Breast epithelium (tissue), 4 donors: ENCODE data around the gene PARD3B. TPM values are rescaled to one million over a fixed set of nuclear protein-coding genes. Genes with fewer than 3 reads are reported as not detected.

ENCODE experiments used
- DNase-seq, 2 donors: peaks; one replicate each; pipeline ENCODE4 v3.0.0-alpha.2; 2019; ENCODE audit warnings: low spot score in 2 of 2
- H3K27ac ChIP-seq, 2 donors: fragments of 200-600 bp; sonication (generic) in 1 of 2; one replicate each; pipeline ENCODE4 v1.5.1; 2016 to 2019; ENCODE audit warnings: mild to moderate bottlenecking in 1 of 2
- H3K27me3 ChIP-seq, 2 donors: fragments of 200-600 bp; sonication (generic) in 1 of 2; one replicate each; pipeline versions ENCODE4 v1.5.1 to v1.6.0; 2017 to 2019; ENCODE audit warnings: control low read depth in 1 of 2, mild to moderate bottlenecking in 1 of 2
- H3K36me3 ChIP-seq: fragments of 200-600 bp; one replicate; pipeline ENCODE4 v1.5.1; 2019
- H3K4me1 ChIP-seq, 2 donors: fragments of 200-600 bp; sonication (generic); one replicate each; pipeline ENCODE4 v1.5.1; 2016 to 2019; ENCODE audit warnings: control low read depth in 1 of 2
- H3K4me3 ChIP-seq, 3 donors: fragments of 200-600 bp; sonication (generic); 1 replicate in 2 of 3; 2 replicates in 1 of 3; pipeline ENCODE4 v1.5.1; 2016 to 2019; ENCODE audit warnings: mild to moderate bottlenecking in 3 of 3, moderate library complexity in 2 of 3
- H3K9me3 ChIP-seq, 2 donors: fragments of 200-600 bp; sonication (generic) in 1 of 2; one replicate each; pipeline ENCODE4 v1.5.1; 2016 to 2019; ENCODE audit warnings: control low read depth in 1 of 2
- CTCF ChIP-seq, 3 donors: fragments of 450-650 bp; IDR thresholded peaks; one replicate each; pipeline ENCODE4 v1.5.1; 2016 to 2017; ENCODE audit warnings: antibody characterized with exemption in 3 of 3, mild to moderate bottlenecking in 3 of 3, moderate library complexity in 3 of 3
- POLR2A ChIP-seq: fragments of 450-650 bp; IDR thresholded peaks from one replicate; pipeline ENCODE4 v1.6.1; 2016; ENCODE audit warnings: antibody characterized with exemption, mild to moderate bottlenecking, moderate library complexity
- POLR2AphosphoS5 ChIP-seq, 3 donors: sonication (generic); formaldehyde crosslinking; IDR thresholded peaks; one replicate each; pipeline ENCODE4 v1.6.1; 2017; ENCODE audit warnings: antibody characterized with exemption in 3 of 3
- intact Hi-C: fragments of 100-400 bp; cut with DNase I; formaldehyde crosslinking; loops from one replicate; pipeline ENCODE4 v1.15.1; 2023; ENCODE audit warnings: low total_unique reads
- total RNA-seq, 3 donors: library from RNA; depleted of rRNA; stranded (reverse); fragments of >200 nt; gene quantifications; one replicate each; pipeline ENCODE4 v1.1.0, GENCODE V29; 2016

The PARD3B gene
- total RNA-seq, 3 donors from 2014 or later = 24.6 to 66.2 (median 25.9) TPM

DNA sequence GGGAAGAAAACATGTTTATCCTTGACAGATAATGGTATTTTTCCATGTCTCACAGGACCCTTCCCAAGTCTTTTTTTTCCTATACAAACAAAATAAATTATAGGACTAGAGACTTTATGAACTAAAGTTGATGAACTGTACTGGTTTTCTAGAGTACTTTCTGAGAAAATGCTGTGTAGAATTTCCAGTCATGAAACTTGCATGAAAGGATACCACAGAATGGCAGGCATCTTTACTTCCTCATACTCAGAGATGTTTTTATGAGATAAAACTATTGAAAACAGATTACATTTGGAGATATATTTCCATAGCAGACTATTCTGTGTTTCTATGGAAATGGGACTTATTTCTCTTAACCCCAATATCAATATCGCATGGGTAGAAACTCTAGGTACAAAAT, 403.5 kb downstream of the PARD3B start:
- TF ChIP-seq POLR2AphosphoS5 (IDR thresholded peaks at IDR 0.05) = no peak
- intact Hi-C loops = no loop called here
- H3K9me3 ChIP-seq = no peaks in the 10 kb centered on the region
- no peaks in the 10 kb centered on the region for H3K27me3 ChIP-seq
- H3K27ac ChIP-seq = no peak overlapping the region
- H3K36me3 ChIP-seq = no peaks in the 10 kb centered on the region
- H3K4me3 ChIP-seq = no peak overlapping the region
- H3K4me1 ChIP-seq = peaks cover 0 to 6% of the 10 kb centered on the region in 2 donors
- no peak for DNase-seq

DNA sequence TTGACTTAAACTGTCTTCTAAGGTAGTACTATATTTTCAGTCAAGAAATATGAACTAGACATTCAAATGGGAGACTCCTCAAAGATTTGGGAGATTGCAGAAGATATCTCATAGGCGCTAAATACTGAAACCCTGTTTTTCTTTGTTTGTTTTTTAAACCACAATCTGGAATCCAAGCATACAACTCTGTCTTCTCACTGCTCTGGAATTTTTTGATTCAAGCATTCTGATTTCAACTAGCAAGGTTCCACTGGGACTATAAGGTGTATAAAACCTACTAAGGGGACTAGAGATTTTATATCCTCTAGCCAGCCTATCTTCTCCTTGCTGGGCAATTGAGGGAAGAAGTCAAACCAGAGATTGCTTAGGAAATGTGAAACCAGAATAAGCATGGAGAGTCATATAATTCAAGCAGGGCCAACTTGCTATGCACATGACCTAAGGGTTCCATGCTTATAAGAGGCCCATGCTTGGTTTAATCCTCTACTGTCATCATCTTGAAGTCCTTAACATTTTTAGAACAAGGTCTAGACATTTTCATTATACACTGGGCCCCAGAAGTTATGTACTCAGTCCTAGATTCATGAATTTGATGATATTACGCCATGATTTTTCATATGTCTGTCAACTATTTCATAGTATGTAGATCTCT, 405.5 kb downstream of the PARD3B start:
- intact Hi-C loops = no loop called here
- Histone ChIP-seq H3K27ac (no peak overlapping the region), H3K9me3 (no peaks in the 10 kb centered on the region), H3K27me3 (no peaks in the 10 kb centered on the region), H3K36me3 (no peaks in the 10 kb centered on the region), H3K4me3 (no peak overlapping the region), H3K4me1 (peaks cover 0 to 6% of the 10 kb centered on the region in 2 donors)
- TF ChIP-seq POLR2AphosphoS5 (IDR thresholded peaks at IDR 0.05) (no peak), POLR2A (no peak), CTCF (IDR thresholded peaks at IDR 0.05) (no peak)
- DNase-seq = no peak

DNA sequence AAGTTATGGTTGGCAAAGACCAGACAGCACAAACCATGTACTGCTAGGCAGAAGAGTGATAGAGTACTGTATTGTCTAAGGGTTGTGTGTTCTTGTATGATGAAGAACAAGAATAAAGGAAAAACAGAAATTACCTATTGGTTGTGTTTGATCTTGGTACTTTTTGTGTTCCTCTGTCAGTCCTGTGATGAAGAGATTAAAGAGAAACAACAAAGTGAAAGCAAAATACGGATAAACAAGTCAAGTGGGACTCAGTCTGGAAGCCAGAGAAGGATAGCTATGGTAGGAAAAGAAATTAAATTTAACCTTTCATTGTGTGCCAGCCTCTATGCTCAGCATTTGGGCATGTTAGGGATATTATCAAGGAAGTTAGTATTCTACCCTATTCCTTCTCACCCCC, 413.1 kb downstream of the PARD3B start:
- no peak for DNase-seq
- intact Hi-C loops = no loop called here
- no peaks in the 10 kb centered on the region for H3K36me3 ChIP-seq
- H3K9me3 ChIP-seq = no peaks in the 10 kb centered on the region
- no peak overlapping the region for H3K4me3 ChIP-seq
- no peaks in the 10 kb centered on the region for H3K4me1 ChIP-seq
- TF ChIP-seq POLR2A (no peak), POLR2AphosphoS5 (IDR thresholded peaks at IDR 0.05) (no peak), CTCF (IDR thresholded peaks at IDR 0.05) (no peak)
- H3K27me3 ChIP-seq = no peaks in the 10 kb centered on the region
- H3K27ac ChIP-seq = no peak overlapping the region

- intact Hi-C loops = no loop called here
- H3K4me3 ChIP-seq = no peak overlapping the region
Observed at GRCh38 chr2:204964414-204964813, 419.1 kb downstream of the PARD3B start.

DNA sequence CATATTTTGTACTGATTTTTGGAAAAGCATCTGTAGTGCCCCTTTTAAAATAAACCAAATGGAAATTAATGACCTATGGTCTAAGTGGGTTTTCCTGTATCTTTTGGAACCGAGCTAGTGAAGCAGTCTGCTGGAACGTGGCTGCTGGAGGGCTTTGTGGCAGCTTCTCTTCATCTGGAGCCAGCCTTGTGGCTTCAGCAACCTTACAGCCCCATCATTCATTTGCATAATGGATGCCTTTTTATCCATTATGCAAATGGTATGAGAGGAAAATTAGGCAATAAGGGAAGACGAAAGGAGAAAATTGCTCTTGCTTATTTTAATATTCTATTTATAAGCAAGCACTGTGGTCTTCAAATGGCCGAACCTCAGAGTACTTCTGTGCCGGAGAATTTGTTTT, 421.0 kb downstream of the PARD3B start:
- Histone ChIP-seq H3K27me3 (no peaks in the 10 kb centered on the region), H3K36me3 (no peaks in the 10 kb centered on the region), H3K4me3 (no peak overlapping the region), H3K4me1 (no peaks in the 10 kb centered on the region), H3K9me3 (no peaks in the 10 kb centered on the region), H3K27ac (no peak overlapping the region)
- DNase-seq = no peak
- TF ChIP-seq CTCF (IDR thresholded peaks at IDR 0.05) (no peak), POLR2A (no peak), POLR2AphosphoS5 (IDR thresholded peaks at IDR 0.05) (no peak)
- intact Hi-C loops = no loop called here

More at GRCh38 chr2:204964414-204964813, 419.1 kb downstream of the PARD3B start:
- Histone ChIP-seq H3K36me3 (no peaks in the 10 kb centered on the region), H3K27ac (no peak overlapping the region), H3K4me1 (no peaks in the 10 kb centered on the region), H3K9me3 (no peaks in the 10 kb centered on the region), H3K27me3 (no peaks in the 10 kb centered on the region)
- DNase-seq = no peak
- TF ChIP-seq CTCF (IDR thresholded peaks at IDR 0.05) = no peak
- TF ChIP-seq POLR2AphosphoS5 (IDR thresholded peaks at IDR 0.05) = no peak
- TF ChIP-seq POLR2A = no peak
